ENCODE data around the gene B3GAT1. TPM values are rescaled to one million over a fixed set of nuclear protein-coding genes. Genes with fewer than 3 reads are reported as not detected.

Gene B3GAT1
- polyA plus RNA-seq, 1 donor from 2014 or later = 28.2 TPM

DNA sequence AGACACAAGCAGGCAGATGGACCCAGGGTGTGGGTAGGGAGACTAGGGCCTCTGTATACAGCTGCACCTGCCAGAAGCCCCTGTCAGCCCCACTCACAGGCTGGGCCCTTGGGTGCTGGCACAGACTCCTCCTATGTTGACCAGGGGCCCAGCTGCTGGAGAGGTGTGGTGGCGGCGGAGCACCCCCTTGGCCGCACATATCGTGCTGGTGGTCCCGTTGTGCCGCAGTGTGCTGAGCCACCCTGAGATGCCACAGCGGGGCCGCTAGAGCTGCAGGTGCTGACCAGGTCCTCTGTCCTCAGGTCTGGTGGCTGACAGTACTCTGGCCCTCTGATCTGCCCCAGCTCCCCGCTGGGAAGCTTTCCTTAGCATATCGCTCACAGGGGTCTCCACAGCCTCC, 30.2 kb upstream of the B3GAT1 start:
- Histone ChIP-seq H3K27ac (ENCODE audit: low read length) (no peak overlapping the region), H3K9me2 (ENCODE audit: insufficient read depth, low read length) (no peaks in the 10 kb centered on the region)

DNA sequence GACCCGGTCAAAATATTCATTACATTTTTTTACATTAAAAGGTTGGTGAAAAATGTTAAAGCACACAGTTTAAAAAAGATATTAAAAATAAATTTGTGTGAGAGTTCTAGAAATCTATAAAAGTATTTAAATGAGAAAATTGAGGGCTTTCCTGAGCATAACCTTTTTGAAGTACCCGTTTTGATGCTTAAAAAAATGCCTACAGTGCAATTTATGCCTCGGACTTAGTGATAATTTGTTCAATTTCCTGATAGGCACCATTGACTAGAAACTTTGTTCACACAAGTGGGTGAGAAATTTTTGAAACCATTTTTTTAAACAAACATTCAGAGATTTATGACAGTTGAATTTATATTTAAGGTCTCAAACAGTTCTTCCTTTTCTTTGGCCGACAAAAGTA, 29.7 kb upstream of the B3GAT1 start:
- Histone ChIP-seq H3F3A (ENCODE audit: insufficient read depth, low read length, poor library complexity, severe bottlenecking) (no peaks in the 10 kb centered on the region), H3K4me2 (ENCODE audit: low read length) (no peak overlapping the region), H3K27ac (ENCODE audit: low read length) (peak overlapping the region; percentile 48), H3K27me3 (ENCODE audit: insufficient read depth, low read depth, low read length) (no peaks in the 10 kb centered on the region), H3K36me3 (ENCODE audit: insufficient read depth, low read length) (no peaks in the 10 kb centered on the region), H3K9me2 (ENCODE audit: insufficient read depth, low read length) (no peaks in the 10 kb centered on the region), H2AFZ (ENCODE audit: low read depth, low read length) (no peak overlapping the region), H3K9me3 (ENCODE audit: low read length) (no peaks in the 10 kb centered on the region), H3K79me2 (replicated peaks; ENCODE audit: insufficient read depth, low read length) (no peaks in the 10 kb centered on the region), H3K4me3 (ENCODE audit: low read length) (no peak overlapping the region), H3K9ac (ENCODE audit: low read length) (no peak overlapping the region), H4K20me1 (ENCODE audit: insufficient read depth) (no peaks in the 10 kb centered on the region)
- TF ChIP-seq EP300 (conservative IDR thresholded peaks at IDR 0.05; ENCODE audit: poor library complexity, severe bottlenecking) (no peak), TAF1 (IDR thresholded peaks at IDR 0.05; ENCODE audit: low read depth) (no peak), RAD21 (conservative IDR thresholded peaks at IDR 0.05) (no peak)

More for the DNA sequence above, 30.2 kb upstream of the B3GAT1 start:
- H3K36me3 ChIP-seq (ENCODE audit: insufficient read depth, low read length) = no peaks in the 10 kb centered on the region
- TF ChIP-seq, protein P1, sequence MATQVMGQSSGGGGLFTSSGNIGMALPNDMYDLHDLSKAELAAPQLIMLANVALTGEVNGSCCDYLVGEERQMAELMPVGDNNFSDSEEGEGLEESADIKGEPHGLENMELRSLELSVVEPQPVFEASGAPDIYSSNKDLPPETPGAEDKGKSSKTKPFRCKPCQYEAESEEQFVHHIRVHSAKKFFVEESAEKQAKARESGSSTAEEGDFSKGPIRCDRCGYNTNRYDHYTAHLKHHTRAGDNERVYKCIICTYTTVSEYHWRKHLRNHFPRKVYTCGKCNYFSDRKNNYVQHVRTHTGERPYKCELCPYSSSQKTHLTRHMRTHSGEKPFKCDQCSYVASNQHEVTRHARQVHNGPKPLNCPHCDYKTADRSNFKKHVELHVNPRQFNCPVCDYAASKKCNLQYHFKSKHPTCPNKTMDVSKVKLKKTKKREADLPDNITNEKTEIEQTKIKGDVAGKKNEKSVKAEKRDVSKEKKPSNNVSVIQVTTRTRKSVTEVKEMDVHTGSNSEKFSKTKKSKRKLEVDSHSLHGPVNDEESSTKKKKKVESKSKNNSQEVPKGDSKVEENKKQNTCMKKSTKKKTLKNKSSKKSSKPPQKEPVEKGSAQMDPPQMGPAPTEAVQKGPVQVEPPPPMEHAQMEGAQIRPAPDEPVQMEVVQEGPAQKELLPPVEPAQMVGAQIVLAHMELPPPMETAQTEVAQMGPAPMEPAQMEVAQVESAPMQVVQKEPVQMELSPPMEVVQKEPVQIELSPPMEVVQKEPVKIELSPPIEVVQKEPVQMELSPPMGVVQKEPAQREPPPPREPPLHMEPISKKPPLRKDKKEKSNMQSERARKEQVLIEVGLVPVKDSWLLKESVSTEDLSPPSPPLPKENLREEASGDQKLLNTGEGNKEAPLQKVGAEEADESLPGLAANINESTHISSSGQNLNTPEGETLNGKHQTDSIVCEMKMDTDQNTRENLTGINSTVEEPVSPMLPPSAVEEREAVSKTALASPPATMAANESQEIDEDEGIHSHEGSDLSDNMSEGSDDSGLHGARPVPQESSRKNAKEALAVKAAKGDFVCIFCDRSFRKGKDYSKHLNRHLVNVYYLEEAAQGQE (IDR thresholded peaks at IDR 0.05; ENCODE audit: borderline replicate concordance) = no peak
- TF ChIP-seq TAF1 (IDR thresholded peaks at IDR 0.05; ENCODE audit: low read depth) (no peak), RAD21 (conservative IDR thresholded peaks at IDR 0.05) (no peak), EP300 (conservative IDR thresholded peaks at IDR 0.05; ENCODE audit: poor library complexity, severe bottlenecking) (no peak), EZH2 (IDR thresholded peaks at IDR 0.05; ENCODE audit: borderline replicate concordance, insufficient read depth, low read length, poor library complexity, severe bottlenecking) (no peak), POLR2AphosphoS5 (IDR thresholded peaks at IDR 0.05) (no peak), MXI1 (conservative IDR thresholded peaks at IDR 0.05; ENCODE audit: poor library complexity, severe bottlenecking) (no peak), SMC3 (conservative IDR thresholded peaks at IDR 0.05; ENCODE audit: poor library complexity) (no peak)
- TF ChIP-seq, protein P2, sequence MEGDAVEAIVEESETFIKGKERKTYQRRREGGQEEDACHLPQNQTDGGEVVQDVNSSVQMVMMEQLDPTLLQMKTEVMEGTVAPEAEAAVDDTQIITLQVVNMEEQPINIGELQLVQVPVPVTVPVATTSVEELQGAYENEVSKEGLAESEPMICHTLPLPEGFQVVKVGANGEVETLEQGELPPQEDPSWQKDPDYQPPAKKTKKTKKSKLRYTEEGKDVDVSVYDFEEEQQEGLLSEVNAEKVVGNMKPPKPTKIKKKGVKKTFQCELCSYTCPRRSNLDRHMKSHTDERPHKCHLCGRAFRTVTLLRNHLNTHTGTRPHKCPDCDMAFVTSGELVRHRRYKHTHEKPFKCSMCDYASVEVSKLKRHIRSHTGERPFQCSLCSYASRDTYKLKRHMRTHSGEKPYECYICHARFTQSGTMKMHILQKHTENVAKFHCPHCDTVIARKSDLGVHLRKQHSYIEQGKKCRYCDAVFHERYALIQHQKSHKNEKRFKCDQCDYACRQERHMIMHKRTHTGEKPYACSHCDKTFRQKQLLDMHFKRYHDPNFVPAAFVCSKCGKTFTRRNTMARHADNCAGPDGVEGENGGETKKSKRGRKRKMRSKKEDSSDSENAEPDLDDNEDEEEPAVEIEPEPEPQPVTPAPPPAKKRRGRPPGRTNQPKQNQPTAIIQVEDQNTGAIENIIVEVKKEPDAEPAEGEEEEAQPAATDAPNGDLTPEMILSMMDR (IDR thresholded peaks at IDR 0.05; ENCODE audit: poor library complexity, severe bottlenecking) = no peak
- H3K79me2 ChIP-seq (replicated peaks; ENCODE audit: insufficient read depth, low read length) = no peaks in the 10 kb centered on the region
- H2AFZ ChIP-seq (ENCODE audit: low read depth, low read length) = no peak overlapping the region
- H3K4me2 ChIP-seq (ENCODE audit: low read length) = no peak overlapping the region
- H3F3A ChIP-seq (ENCODE audit: insufficient read depth, low read length, poor library complexity, severe bottlenecking) = no peaks in the 10 kb centered on the region
- no peaks in the 10 kb centered on the region for H4K20me1 ChIP-seq (ENCODE audit: insufficient read depth)
- no peak overlapping the region for H3K9ac ChIP-seq (ENCODE audit: low read length)
- no peaks in the 10 kb centered on the region for H3K9me3 ChIP-seq (ENCODE audit: low read length)
- H3K4me3 ChIP-seq (ENCODE audit: low read length) = no peak overlapping the region
- no peaks in the 10 kb centered on the region for H3K27me3 ChIP-seq (ENCODE audit: insufficient read depth, low read depth, low read length)

DNA sequence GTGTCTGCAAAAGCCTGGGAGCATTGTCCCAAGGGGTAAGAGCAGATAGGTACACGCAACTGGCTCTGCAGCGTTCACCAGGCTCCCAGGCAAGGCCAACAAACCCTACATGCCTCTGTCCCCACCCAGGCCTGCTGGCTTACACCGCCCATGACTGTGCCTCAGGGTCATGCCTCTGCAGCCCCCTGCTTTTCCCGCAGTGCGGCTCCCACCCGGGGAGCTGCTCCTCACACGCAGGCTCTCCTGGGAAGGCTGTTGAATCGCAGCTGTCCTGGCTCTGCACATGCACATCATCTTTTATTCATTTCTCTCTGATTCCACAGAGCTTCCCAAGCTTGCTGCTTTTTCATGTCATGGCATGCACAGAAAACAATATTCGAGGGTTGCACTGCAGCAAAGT, 29.2 kb upstream of the B3GAT1 start:
- TF ChIP-seq POLR2AphosphoS5 (IDR thresholded peaks at IDR 0.05) (no peak), MXI1 (conservative IDR thresholded peaks at IDR 0.05; ENCODE audit: poor library complexity, severe bottlenecking) (no peak), EZH2 (IDR thresholded peaks at IDR 0.05; ENCODE audit: borderline replicate concordance, insufficient read depth, low read length, poor library complexity, severe bottlenecking) (no peak), TAF1 (IDR thresholded peaks at IDR 0.05; ENCODE audit: low read depth) (no peak), SMC3 (conservative IDR thresholded peaks at IDR 0.05; ENCODE audit: poor library complexity) (peak; percentile 19), EP300 (conservative IDR thresholded peaks at IDR 0.05; ENCODE audit: poor library complexity, severe bottlenecking) (peak; percentile 34), RAD21 (conservative IDR thresholded peaks at IDR 0.05) (no peak)
- TF ChIP-seq, protein P2 (IDR thresholded peaks at IDR 0.05; ENCODE audit: poor library complexity, severe bottlenecking) = no peak
- TF ChIP-seq, protein P1 (IDR thresholded peaks at IDR 0.05; ENCODE audit: borderline replicate concordance) = no peak
- H3F3A ChIP-seq (ENCODE audit: insufficient read depth, low read length, poor library complexity, severe bottlenecking) = no peaks in the 10 kb centered on the region
- H3K9me3 ChIP-seq (ENCODE audit: low read length) = no peaks in the 10 kb centered on the region
- H3K36me3 ChIP-seq (ENCODE audit: insufficient read depth, low read length) = no peaks in the 10 kb centered on the region
- peak overlapping the region; percentile 48 for H3K27ac ChIP-seq (ENCODE audit: low read length)
- no peaks in the 10 kb centered on the region for H4K20me1 ChIP-seq (ENCODE audit: insufficient read depth)
- peak overlapping the region; percentile 5 for H3K4me3 ChIP-seq (ENCODE audit: low read length)
- H3K79me2 ChIP-seq (replicated peaks; ENCODE audit: insufficient read depth, low read length) = no peaks in the 10 kb centered on the region
- H3K27me3 ChIP-seq (ENCODE audit: insufficient read depth, low read depth, low read length) = no peaks in the 10 kb centered on the region
- H3K9ac ChIP-seq (ENCODE audit: low read length) = peak overlapping the region; percentile 31
- no peak overlapping the region for H2AFZ ChIP-seq (ENCODE audit: low read depth, low read length)
- H3K4me2 ChIP-seq (ENCODE audit: low read length) = no peak overlapping the region
- H3K9me2 ChIP-seq (ENCODE audit: insufficient read depth, low read length) = no peaks in the 10 kb centered on the region
